Upper lobe of left lung (tissue), 4 donors: ENCODE data around the gene PLEKHA5.

Source experiments
- EP300 ChIP-seq, 4 donors: sonication (generic); formaldehyde crosslinking; IDR thresholded peaks; one replicate each; pipeline ENCODE4 v1.5.1; 2017; ENCODE audit warnings: antibody characterized with exemption in 4 of 4, control low read depth in 2 of 4
- POLR2A ChIP-seq, 4 donors: fragments of 450-650 bp; IDR thresholded peaks; one replicate each; pipeline ENCODE4 v1.5.1; 2016 to 2017; ENCODE audit warnings: antibody characterized with exemption in 4 of 4, mild to moderate bottlenecking in 2 of 4
- POLR2AphosphoS5 ChIP-seq, 2 donors: sonication (generic); formaldehyde crosslinking; IDR thresholded peaks; one replicate each; pipeline ENCODE4 v1.5.1; 2017; ENCODE audit warnings: antibody characterized with exemption in 2 of 2
- TF ChIP-seq, protein P1 (sequence below), 6 experiments: fragments of 450-650 bp in 4 of 6; fragments of 200-600 bp in 2 of 6; sonication (generic) in 2 of 6; IDR thresholded peaks; one replicate each; pipeline ENCODE4 v1.5.1; 2016 to 2019; ENCODE audit warnings: antibody characterized with exemption in 6 of 6

DNA sequence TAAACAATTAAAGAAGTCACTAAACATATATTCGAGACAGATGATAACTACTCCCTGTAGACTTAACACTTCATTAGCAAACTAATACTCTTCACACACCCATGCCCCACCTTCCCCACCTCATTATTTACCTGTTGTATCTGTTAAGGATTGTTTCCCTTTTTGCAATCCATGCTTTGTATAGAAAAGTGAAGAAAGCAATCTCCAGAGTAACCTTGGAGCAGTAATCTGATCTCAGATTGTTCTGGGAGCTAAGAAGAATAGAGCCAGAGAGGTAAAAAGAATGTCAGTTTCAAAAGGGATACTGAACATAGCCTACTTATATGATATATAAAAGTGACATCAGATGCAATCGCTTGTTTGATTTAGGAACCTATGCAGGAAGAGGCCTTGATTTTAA is 37.4 kb downstream of the PLEKHA5 start:
- TF ChIP-seq, protein P1, sequence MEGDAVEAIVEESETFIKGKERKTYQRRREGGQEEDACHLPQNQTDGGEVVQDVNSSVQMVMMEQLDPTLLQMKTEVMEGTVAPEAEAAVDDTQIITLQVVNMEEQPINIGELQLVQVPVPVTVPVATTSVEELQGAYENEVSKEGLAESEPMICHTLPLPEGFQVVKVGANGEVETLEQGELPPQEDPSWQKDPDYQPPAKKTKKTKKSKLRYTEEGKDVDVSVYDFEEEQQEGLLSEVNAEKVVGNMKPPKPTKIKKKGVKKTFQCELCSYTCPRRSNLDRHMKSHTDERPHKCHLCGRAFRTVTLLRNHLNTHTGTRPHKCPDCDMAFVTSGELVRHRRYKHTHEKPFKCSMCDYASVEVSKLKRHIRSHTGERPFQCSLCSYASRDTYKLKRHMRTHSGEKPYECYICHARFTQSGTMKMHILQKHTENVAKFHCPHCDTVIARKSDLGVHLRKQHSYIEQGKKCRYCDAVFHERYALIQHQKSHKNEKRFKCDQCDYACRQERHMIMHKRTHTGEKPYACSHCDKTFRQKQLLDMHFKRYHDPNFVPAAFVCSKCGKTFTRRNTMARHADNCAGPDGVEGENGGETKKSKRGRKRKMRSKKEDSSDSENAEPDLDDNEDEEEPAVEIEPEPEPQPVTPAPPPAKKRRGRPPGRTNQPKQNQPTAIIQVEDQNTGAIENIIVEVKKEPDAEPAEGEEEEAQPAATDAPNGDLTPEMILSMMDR (IDR thresholded peaks at IDR 0.05) = no peak
- TF ChIP-seq POLR2A (IDR thresholded peaks at IDR 0.05) (no peak), EP300 (IDR thresholded peaks at IDR 0.05) (no peak), POLR2AphosphoS5 (IDR thresholded peaks at IDR 0.05) (no peak)
